BLaER1 treated with 17β-estradiol and CSF1 and Interleukin-3, amounts not matched to agents 10 nM and 100 nM (cell line): ENCODE results near the gene LDAF1.

Source experiments
- H3K27ac ChIP-seq, 11 experiments: shearing (Covaris generic); formaldehyde crosslinking; 2 replicates each; pipeline ENCODE4 v1.8.1; 2022
- H3K27me3 ChIP-seq, 11 experiments: shearing (Covaris generic); formaldehyde crosslinking; 2 replicates each; pipeline ENCODE4 v1.8.1; 2022
- H3K36me3 ChIP-seq, 11 experiments: shearing (Covaris generic); formaldehyde crosslinking; 2 replicates each; pipeline ENCODE4 v1.8.1; 2022
- H3K4me1 ChIP-seq, 10 experiments: shearing (Covaris generic); formaldehyde crosslinking; 2 replicates each; pipeline ENCODE4 v1.8.1; 2022
- H3K4me2 ChIP-seq, 11 experiments: shearing (Covaris generic); formaldehyde crosslinking; 2 replicates each; pipeline ENCODE4 v1.8.1; 2022
- H3K4me3 ChIP-seq, 10 experiments: shearing (Covaris generic); formaldehyde crosslinking; 2 replicates each; pipeline ENCODE4 v1.8.1; 2022
- H3K9ac ChIP-seq, 11 experiments: shearing (Covaris generic); formaldehyde crosslinking; 2 replicates each; pipeline ENCODE4 v1.8.1; 2022
- H3K9me3 ChIP-seq, 11 experiments: shearing (Covaris generic); formaldehyde crosslinking; replicated peaks in 1 of 11; 2 replicates each; pipeline ENCODE4 v1.8.1; 2022
- H4K20me1 ChIP-seq, 11 experiments: shearing (Covaris generic); formaldehyde crosslinking; 2 replicates each; pipeline ENCODE4 v1.8.1; 2022
- Cebpa-rat ChIP-seq, 11 experiments: shearing (Covaris generic); IDR thresholded peaks; 2 replicates each; pipeline ENCODE4 v1.8.1; 2022

LDAF1 gene

GRCh38 chr16:21157632-21158031 lies 842 bp upstream of the LDAF1 start:
- peaks cover 13 to 20% (median 17%) of the 10 kb centered on the region in 11 experiments; a peak in 20 of 22 replicates for H3K36me3 ChIP-seq
- 0 out of 22 replicates have a peak, but pooled peaks cover 0 to 4% (median 0%) of the 10 kb centered on the region in 11 experiments for H3K9me3 ChIP-seq
- no peaks in the 10 kb centered on the region for H3K27me3 ChIP-seq
- H3K4me1 ChIP-seq, result peaks cover 16 to 27% (median 23%) of the 10 kb centered on the region in 10 experiments
- peaks cover 0 to 22% (median 0%) of the 10 kb centered on the region in 11 experiments; a peak in 3 of 22 replicates for H4K20me1 ChIP-seq
- H3K4me2 ChIP-seq, result peak overlapping the region; percentile 91 to 100 (median 97)
- H3K4me3 ChIP-seq, result peak overlapping the region in 1 of 10 experiments; percentile 85; a peak in 2 of 20 replicates
- H3K9ac ChIP-seq, result peak overlapping the region in 6 of 11 experiments; percentile 71 to 84 (median 78); a peak in 6 of 22 replicates
- no peak for TF ChIP-seq Cebpa-rat (IDR thresholded peaks at IDR 0.05)
- no peak overlapping the region for H3K27ac ChIP-seq

- peak overlapping the region; percentile 71 to 84 (median 79) for H3K9ac ChIP-seq
- H3K36me3 ChIP-seq, result peaks cover 25 to 38% (median 35%) of the 10 kb centered on the region in 11 experiments
- H3K27ac ChIP-seq, result peak overlapping the region in 5 of 11 experiments; percentile 31 to 65 (median 44); a peak in 8 of 22 replicates
- no peak for TF ChIP-seq Cebpa-rat (IDR thresholded peaks at IDR 0.05)
- H3K4me1 ChIP-seq, result peaks cover 16 to 27% (median 23%) of the 10 kb centered on the region in 10 experiments
- no peaks in the 10 kb centered on the region for H3K27me3 ChIP-seq
- H3K9me3 ChIP-seq, result no peaks in the 10 kb centered on the region
- H3K4me3 ChIP-seq, result peak overlapping the region; percentile 67 to 87 (median 78)
- H4K20me1 ChIP-seq, result peaks cover 0 to 27% (median 0%) of the 10 kb centered on the region in 11 experiments; a peak in 5 of 22 replicates
- peak overlapping the region; percentile 91 to 100 (median 97) for H3K4me2 ChIP-seq
Observed at GRCh38 chr16:21159281-21159951, 942 bp downstream of the LDAF1 start.

GRCh38 chr16:21160276-21160675 lies 1.8 kb downstream of the LDAF1 start:
- Histone ChIP-seq H3K4me1 (peaks cover 16 to 27% (median 23%) of the 10 kb centered on the region in 10 experiments), H4K20me1 (peaks cover 0 to 27% (median 0%) of the 10 kb centered on the region in 11 experiments; a peak in 5 of 22 replicates), H3K9ac (no peak overlapping the region), H3K27ac (no peak overlapping the region), H3K27me3 (no peaks in the 10 kb centered on the region), H3K4me2 (peak overlapping the region; percentile 91 to 100 (median 97); a peak in 18 of 22 replicates), H3K4me3 (peak overlapping the region in 2 of 10 experiments; percentile 75 to 86; a peak in 1 of 20 replicates), H3K9me3 (no peaks in the 10 kb centered on the region), H3K36me3 (peaks cover 33 to 46% (median 44%) of the 10 kb centered on the region in 11 experiments)
- TF ChIP-seq Cebpa-rat (IDR thresholded peaks at IDR 0.05), result no peak

- Histone ChIP-seq H3K4me2 (no peak overlapping the region), H3K4me1 (peaks cover 16 to 27% (median 23%) of the 10 kb centered on the region in 10 experiments), H3K4me3 (no peak overlapping the region), H4K20me1 (peaks cover 0 to 27% (median 0%) of the 10 kb centered on the region in 11 experiments; a peak in 5 of 22 replicates), H3K9ac (no peak overlapping the region), H3K27me3 (no peaks in the 10 kb centered on the region), H3K9me3 (no peaks in the 10 kb centered on the region), H3K36me3 (peaks cover 41 to 56% (median 52%) of the 10 kb centered on the region in 11 experiments), H3K27ac (no peak overlapping the region)
- no peak for TF ChIP-seq Cebpa-rat (IDR thresholded peaks at IDR 0.05)
Observed at GRCh38 chr16:21161211-21161610, 2.7 kb downstream of the LDAF1 start.

GRCh38 chr16:21162661-21163151 lies 4.2 kb downstream of the LDAF1 start:
- H3K9me3 ChIP-seq, result no peaks in the 10 kb centered on the region
- no peak overlapping the region for H3K27ac ChIP-seq
- no peak overlapping the region for H3K4me2 ChIP-seq
- H3K4me1 ChIP-seq, result peaks cover 15 to 25% (median 22%) of the 10 kb centered on the region in 10 experiments
- peaks cover 0 to 27% (median 5%) of the 10 kb centered on the region in 11 experiments; a peak in 6 of 22 replicates for H4K20me1 ChIP-seq
- no peak overlapping the region for H3K9ac ChIP-seq
- no peaks in the 10 kb centered on the region for H3K27me3 ChIP-seq
- peaks cover 49 to 71% (median 62%) of the 10 kb centered on the region in 11 experiments for H3K36me3 ChIP-seq
- no peak for TF ChIP-seq Cebpa-rat (IDR thresholded peaks at IDR 0.05)
- H3K4me3 ChIP-seq, result no peak overlapping the region

- no peak for TF ChIP-seq Cebpa-rat (IDR thresholded peaks at IDR 0.05)
- no peak overlapping the region for H3K27ac ChIP-seq
- no peak overlapping the region for H3K9ac ChIP-seq
- no peak overlapping the region for H3K4me2 ChIP-seq
- no peaks in the 10 kb centered on the region for H3K27me3 ChIP-seq
- H3K4me3 ChIP-seq, result no peak overlapping the region
- H3K36me3 ChIP-seq, result peaks cover 49 to 71% (median 63%) of the 10 kb centered on the region in 11 experiments
- peaks cover 0 to 27% (median 5%) of the 10 kb centered on the region in 11 experiments; a peak in 7 of 22 replicates for H4K20me1 ChIP-seq
- peaks cover 10 to 19% (median 15%) of the 10 kb centered on the region in 10 experiments for H3K4me1 ChIP-seq
- no peaks in the 10 kb centered on the region for H3K9me3 ChIP-seq
Observed at GRCh38 chr16:21163576-21163975, 5.1 kb downstream of the LDAF1 start.

- peaks cover 4 to 13% (median 8%) of the 10 kb centered on the region in 10 experiments for H3K4me1 ChIP-seq
- no peak overlapping the region for H3K4me2 ChIP-seq
- H3K9me3 ChIP-seq, result no peaks in the 10 kb centered on the region
- H4K20me1 ChIP-seq, result peaks cover 0 to 27% (median 5%) of the 10 kb centered on the region in 11 experiments; a peak in 7 of 22 replicates
- H3K36me3 ChIP-seq, result peaks cover 53 to 78% (median 68%) of the 10 kb centered on the region in 11 experiments
- H3K9ac ChIP-seq, result no peak overlapping the region
- no peaks in the 10 kb centered on the region for H3K27me3 ChIP-seq
- no peak overlapping the region for H3K4me3 ChIP-seq
- no peak overlapping the region for H3K27ac ChIP-seq
- no peak for TF ChIP-seq Cebpa-rat (IDR thresholded peaks at IDR 0.05)
Observed at GRCh38 chr16:21164521-21165168, 6.2 kb downstream of the LDAF1 start.

GRCh38 chr16:21166561-21166961 lies 8.1 kb downstream of the LDAF1 start:
- Histone ChIP-seq H3K4me3 (no peak overlapping the region), H3K36me3 (peaks cover 63 to 88% (median 79%) of the 10 kb centered on the region in 11 experiments), H3K4me1 (0 out of 20 replicates have a peak, but pooled peaks cover 0 to 6% (median 0%) of the 10 kb centered on the region in 10 experiments), H3K9me3 (no peaks in the 10 kb centered on the region), H3K27ac (no peak overlapping the region), H3K4me2 (no peak overlapping the region), H3K27me3 (no peaks in the 10 kb centered on the region), H4K20me1 (peaks cover 0 to 21% (median 0%) of the 10 kb centered on the region in 11 experiments; a peak in 5 of 22 replicates), H3K9ac (no peak overlapping the region)
- TF ChIP-seq Cebpa-rat (IDR thresholded peaks at IDR 0.05), result no peak
